PC-3 (cell line): Measurements from ENCODE around the gene GIT2. TPM values are rescaled to one million over a fixed set of nuclear protein-coding genes. Genes with fewer than 3 reads are reported as not detected.
"Not testable (repeated sequence)": the region's sequence is repeated elsewhere in the genome, so short reads cannot be mapped to it uniquely, and the experiment has no call there.

Source experiments
- ATAC-seq: fragments of 200-7000 bp; cut with Tn5 transposase; 2 replicates; pipeline ENCODE4 v1.9.1; 2020; ENCODE audit warnings: mild to moderate bottlenecking, moderate library complexity
- BruUV-seq: library from RNA; stranded (reverse); fragments of 400-500 nt; replicated peaks from 2 replicates; lab custom pipeline; 2021; lab: Mats Ljungman, UMichigan
- CTCF ChIA-PET: fragments of 300-600 bp; sonication (Branson Sonifier 250); formaldehyde crosslinking; loops from one replicate; lab custom pipeline; 2022; ENCODE audit warnings: antibody characterized with exemption; lab: Charles Lee
- POLR2A ChIA-PET: fragments of 300-600 bp; sonication (Branson Sonifier 250); formaldehyde crosslinking; loops from one replicate; lab custom pipeline; 2022; ENCODE audit warnings: antibody characterized with exemption; ENCODE audit not compliant: unreplicated experiment; lab: Charles Lee
- DNase-seq: peaks from one replicate; pipeline ENCODE4 v3.0.0-alpha.2; 2015
- H2AFZ ChIP-seq: fragments of 300-600 bp; sonication (generic); 2 replicates; pipeline ENCODE4 v1.6.0; 2016; ENCODE audit warnings: antibody characterized with exemption, low read length
- H3F3A ChIP-seq: fragments of 300-600 bp; sonication (generic); one replicate; pipeline ENCODE4 v1.6.0; 2017; ENCODE audit warnings: antibody characterized with exemption, low read length, control low read depth, mild to moderate bottlenecking; ENCODE audit not compliant: unreplicated experiment
- H3K27ac ChIP-seq: fragments of 300-600 bp; sonication (generic); 2 replicates; pipeline ENCODE4 v1.5.1; 2016; ENCODE audit warnings: mild to moderate bottlenecking, low read length
- H3K27me3 ChIP-seq: fragments of 300-600 bp; sonication (generic); 2 replicates; pipeline ENCODE4 v1.6.1; 2016; ENCODE audit warnings: low read length, mixed read lengths
- H3K36me3 ChIP-seq: fragments of 300-600 bp; sonication (generic); 2 replicates; pipeline ENCODE4 v1.6.1; 2016; ENCODE audit warnings: low read depth, mixed run types, low read length, mixed read lengths
- H3K4me1 ChIP-seq: fragments of 300-600 bp; sonication (generic); 2 replicates; pipeline ENCODE4 v1.5.1; 2016; ENCODE audit warnings: low read length; ENCODE audit not compliant: insufficient read depth
- H3K4me2 ChIP-seq: fragments of 300-600 bp; sonication (generic); 2 replicates; pipeline ENCODE4 v1.6.0; 2016; ENCODE audit warnings: low read length
- H3K4me3 ChIP-seq: fragments of 300-600 bp; sonication (generic); 2 replicates; pipeline ENCODE4 v1.5.1; 2016; ENCODE audit warnings: mild to moderate bottlenecking, low read length, mixed read lengths
- H3K79me2 ChIP-seq: fragments of 300-600 bp; sonication (generic); 2 replicates; pipeline ENCODE4 v1.6.1; 2017; ENCODE audit warnings: low read length, mixed read lengths
- H3K9ac ChIP-seq: fragments of 300-600 bp; sonication (generic); 2 replicates; pipeline ENCODE4 v1.6.0; 2016; ENCODE audit warnings: mild to moderate bottlenecking, low read length
- H3K9me2 ChIP-seq: fragments of 300-600 bp; sonication (generic); replicated peaks from 2 replicates; pipeline ENCODE4 v1.6.1; 2016; ENCODE audit warnings: mixed run types, low read length, mixed read lengths
- H3K9me3 ChIP-seq: fragments of 300-600 bp; sonication (generic); 2 replicates; pipeline ENCODE4 v1.6.1; 2016; ENCODE audit warnings: low read length, mixed read lengths
- H4K20me1 ChIP-seq: fragments of 300-600 bp; sonication (generic); 2 replicates; pipeline ENCODE4 v1.6.1; 2016; ENCODE audit warnings: low read length, mixed read lengths
- EZH2 ChIP-seq: fragments of 300-600 bp; sonication (generic); IDR thresholded peaks from one replicate; pipeline ENCODE4 v1.6.1; 2017; ENCODE audit warnings: antibody characterized with exemption, mild to moderate bottlenecking, low read length; ENCODE audit not compliant: unreplicated experiment
- EZH2phosphoT487 ChIP-seq: fragments of 300-600 bp; sonication (generic); IDR thresholded peaks from 2 replicates; pipeline ENCODE4 v1.6.1; 2018; ENCODE audit warnings: mild to moderate bottlenecking, antibody characterized with exemption, low read length, borderline replicate concordance
- intact Hi-C: fragments of 100-400 bp; cut with micrococcal nuclease; formaldehyde crosslinking; loops from 2 replicates; pipeline ENCODE4 v1.9.0; 2023
- total RNA-seq: library from RNA; depleted of rRNA; stranded (reverse); fragments of >200 nt; gene quantifications from 2 replicates; pipeline ENCODE4 v1.2.3, GENCODE V29; 2014
- TF ChIP-seq, protein P1 (sequence below): fragments of 300-600 bp; sonication (generic); conservative IDR thresholded peaks from 2 replicates; pipeline ENCODE4 v1.5.1; 2017; ENCODE audit warnings: antibody characterized with exemption, low read depth, mild to moderate bottlenecking, low read length

The GIT2 gene
- total RNA-seq, 1 experiment from 2014 or later, result 26.8 TPM

DNA sequence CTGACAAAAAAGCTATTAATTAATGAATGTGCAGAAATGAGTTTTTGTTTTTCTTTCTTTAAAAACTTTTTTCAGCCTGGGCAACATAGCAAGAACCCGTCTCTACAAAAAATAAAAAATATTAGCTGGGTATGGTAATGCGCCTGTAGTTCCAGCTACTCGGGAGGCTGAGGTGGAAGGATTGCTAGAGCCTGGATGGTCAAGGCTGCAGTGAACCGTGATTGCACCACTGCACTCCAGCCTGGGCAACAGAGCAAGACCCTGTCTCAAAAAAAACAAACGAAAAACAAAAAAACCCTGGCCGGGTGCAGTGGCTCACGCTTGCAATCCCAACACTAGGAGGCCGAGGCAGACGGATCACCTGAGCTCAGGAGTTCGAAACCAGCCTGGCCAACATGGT is 7.9 kb downstream of the GIT2 start:
- intact Hi-C loops, result no loop called here
- DNase-seq (no peak), ATAC-seq (no peak)
- no peaks in the 10 kb centered on the region for H4K20me1 ChIP-seq
- POLR2A ChIA-PET, result no interaction called here
- peaks cover 30% of the 10 kb centered on the region; the same call in 1 of the 2 replicates for H3K36me3 ChIP-seq
- H3F3A ChIP-seq, result peaks cover 3% of the 10 kb centered on the region
- H3K9me3 ChIP-seq, result no peaks in the 10 kb centered on the region
- no peak overlapping the region for H3K9ac ChIP-seq
- no peak overlapping the region for H2AFZ ChIP-seq
- peak overlapping the region; percentile 70 for H3K27ac ChIP-seq
- TF ChIP-seq EZH2 (no peak), EZH2phosphoT487 (no peak)
- TF ChIP-seq, protein P1, sequence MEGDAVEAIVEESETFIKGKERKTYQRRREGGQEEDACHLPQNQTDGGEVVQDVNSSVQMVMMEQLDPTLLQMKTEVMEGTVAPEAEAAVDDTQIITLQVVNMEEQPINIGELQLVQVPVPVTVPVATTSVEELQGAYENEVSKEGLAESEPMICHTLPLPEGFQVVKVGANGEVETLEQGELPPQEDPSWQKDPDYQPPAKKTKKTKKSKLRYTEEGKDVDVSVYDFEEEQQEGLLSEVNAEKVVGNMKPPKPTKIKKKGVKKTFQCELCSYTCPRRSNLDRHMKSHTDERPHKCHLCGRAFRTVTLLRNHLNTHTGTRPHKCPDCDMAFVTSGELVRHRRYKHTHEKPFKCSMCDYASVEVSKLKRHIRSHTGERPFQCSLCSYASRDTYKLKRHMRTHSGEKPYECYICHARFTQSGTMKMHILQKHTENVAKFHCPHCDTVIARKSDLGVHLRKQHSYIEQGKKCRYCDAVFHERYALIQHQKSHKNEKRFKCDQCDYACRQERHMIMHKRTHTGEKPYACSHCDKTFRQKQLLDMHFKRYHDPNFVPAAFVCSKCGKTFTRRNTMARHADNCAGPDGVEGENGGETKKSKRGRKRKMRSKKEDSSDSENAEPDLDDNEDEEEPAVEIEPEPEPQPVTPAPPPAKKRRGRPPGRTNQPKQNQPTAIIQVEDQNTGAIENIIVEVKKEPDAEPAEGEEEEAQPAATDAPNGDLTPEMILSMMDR, result no peak
- H3K4me2 ChIP-seq, result 0 out of 2 replicates have a peak overlapping the region, but pooled peaks have one; percentile 20
- peaks cover 11% of the 10 kb centered on the region for H3K79me2 ChIP-seq
- BruUV-seq, result no TSS peak
- H3K27me3 ChIP-seq, result no peaks in the 10 kb centered on the region
- no peak overlapping the region for H3K4me3 ChIP-seq
- peaks cover 4% of the 10 kb centered on the region for H3K4me1 ChIP-seq
- CTCF ChIA-PET, result no interaction called here
- H3K9me2 ChIP-seq, result no peaks in the 10 kb centered on the region

DNA sequence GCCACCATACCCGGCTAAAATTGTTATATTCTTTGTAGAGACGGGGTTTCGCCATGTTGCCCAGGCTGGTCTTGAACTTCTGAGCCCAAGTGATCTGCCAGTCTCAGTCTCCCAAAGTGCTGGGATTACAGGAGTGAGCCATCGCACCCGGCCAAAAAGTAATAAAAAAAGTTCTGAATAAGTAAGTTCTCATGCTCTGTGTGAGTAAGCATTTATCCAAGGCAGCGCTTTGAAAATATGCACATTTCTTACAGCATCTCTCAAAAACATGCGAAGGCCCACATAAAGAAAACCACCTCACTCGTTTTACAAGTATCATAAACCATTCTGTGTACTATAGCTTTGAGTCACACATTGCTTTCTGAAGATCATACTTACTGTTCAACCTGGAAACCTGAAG is 8.6 kb downstream of the GIT2 start:
- Histone ChIP-seq H4K20me1 (no peaks in the 10 kb centered on the region), H3K4me1 (peaks cover 4% of the 10 kb centered on the region), H3F3A (peaks cover 3% of the 10 kb centered on the region), H2AFZ (no peak overlapping the region), H3K4me3 (no peak overlapping the region), H3K4me2 (0 out of 2 replicates have a peak overlapping the region, but pooled peaks have one; percentile 20), H3K79me2 (peaks cover 4% of the 10 kb centered on the region), H3K27me3 (no peaks in the 10 kb centered on the region), H3K9ac (no peak overlapping the region), H3K27ac (peak overlapping the region; percentile 70), H3K9me2 (no peaks in the 10 kb centered on the region), H3K36me3 (peaks cover 36% of the 10 kb centered on the region; the same call in 1 of the 2 replicates), H3K9me3 (no peaks in the 10 kb centered on the region)
- DNase-seq (peak; percentile 72), ATAC-seq (peak; percentile 96)
- ChIA-PET CTCF (no interaction called here), POLR2A (interaction anchor here (0.7 kb wide), 1 partner anchor 12 kb away, joined by 3 read pairs; the partner anchor contains the start of gene ANKRD13A)
- BruUV-seq, result no TSS peak
- intact Hi-C loops, result no loop called here
- TF ChIP-seq, protein P1, result no peak
- TF ChIP-seq EZH2, result no peak
- no peak for TF ChIP-seq EZH2phosphoT487

DNA sequence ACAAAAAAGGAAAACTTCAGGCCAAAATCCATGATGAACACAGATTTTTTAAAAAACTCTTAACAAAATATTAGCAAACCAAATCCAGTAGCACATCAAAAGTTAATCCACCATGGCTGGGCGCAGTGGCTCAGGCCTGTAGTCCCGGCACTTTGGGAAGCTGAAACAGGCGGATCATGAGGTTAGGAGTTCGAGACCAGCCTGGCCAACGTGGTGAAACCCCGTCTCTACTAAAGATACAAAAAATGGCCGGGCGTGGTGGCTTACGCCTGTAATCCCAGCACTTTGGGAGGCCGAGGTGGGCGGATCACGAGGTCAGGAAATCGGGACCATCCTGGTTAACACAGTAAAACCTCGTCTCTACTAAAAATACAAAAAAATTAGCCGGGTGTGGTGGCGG is 9.9 kb downstream of the GIT2 start:
- H2AFZ ChIP-seq, H3K4me2 ChIP-seq, H3K9me2 ChIP-seq, H3K4me3 ChIP-seq, POLR2A ChIA-PET, H4K20me1 ChIP-seq, H3K27me3 ChIP-seq, H3K9me3 ChIP-seq, H3F3A ChIP-seq, CTCF ChIA-PET, H3K9ac ChIP-seq, ATAC-seq, DNase-seq, H3K27ac ChIP-seq, BruUV-seq, intact Hi-C loops, H3K79me2 ChIP-seq, H3K4me1 ChIP-seq: not testable (repeated sequence)
- H3K36me3 ChIP-seq, result peaks cover 48% of the 10 kb centered on the region
